ENCODE measurements around the gene CSTF3. TPM values are rescaled to one million over a fixed set of nuclear protein-coding genes. Genes with fewer than 3 reads are reported as not detected.
"Not testable (repeated sequence)": the region's sequence is repeated elsewhere in the genome, so short reads cannot be mapped to it uniquely, and the experiment has no call there.

The CSTF3 gene
- total and polyA plus RNA-seq, 2 experiments from 2014 or later = 15.7 to 29.6 TPM

DNA sequence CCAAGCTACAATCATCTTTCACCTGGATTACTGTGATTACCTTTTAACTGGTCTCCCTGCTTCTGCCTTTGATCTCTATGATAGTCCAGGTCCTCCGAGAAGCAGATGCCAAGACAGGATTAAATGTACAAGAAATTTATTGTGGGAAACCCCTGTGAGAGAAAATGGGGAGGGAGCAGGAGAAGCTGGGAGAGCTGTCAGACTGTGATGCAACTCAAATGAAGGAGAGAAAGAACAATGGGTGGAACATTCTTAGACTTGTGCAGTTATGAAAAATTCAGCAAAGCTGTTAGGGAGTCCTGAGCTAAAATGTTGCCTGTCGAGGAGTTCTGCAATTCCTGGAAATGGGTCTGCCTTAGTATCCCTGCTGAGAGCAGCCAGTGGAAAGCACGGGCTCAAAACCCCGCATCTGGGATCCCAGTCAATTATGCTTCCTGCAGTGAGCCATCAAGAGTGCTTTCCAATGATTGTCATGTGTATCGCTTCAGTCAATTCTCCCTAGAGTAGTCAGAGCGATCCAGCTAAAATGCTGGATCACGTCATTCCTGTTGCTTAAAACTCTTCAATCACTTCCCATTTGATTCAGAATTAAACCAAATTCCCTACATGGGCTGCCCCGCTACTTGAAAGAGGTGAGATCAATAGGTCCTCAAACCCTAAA, 16.5 kb upstream of the CSTF3 start:
- Histone ChIP-seq H3K36me3 (ENCODE audit: low read depth) (no peaks in the 10 kb centered on the region), H3K9me2 (ENCODE audit: insufficient read depth) (no peaks in the 10 kb centered on the region), H3K27ac (no peak overlapping the region), H3K9me3 (ENCODE audit: low read depth) (no peaks in the 10 kb centered on the region), H3F3A (ENCODE audit: insufficient read depth) (peaks cover 6% of the 10 kb centered on the region; the same call in 1 of the 2 replicates), H3K4me2 (ENCODE audit: unreplicated experiment) (no peak overlapping the region), H2AFZ (no peak overlapping the region), H4K20me1 (ENCODE audit: insufficient read depth) (no peaks in the 10 kb centered on the region), H3K4me1 (ENCODE audit: insufficient read depth) (0 out of 2 replicates have a peak, but pooled peaks cover 4% of the 10 kb centered on the region), H3K79me2 (ENCODE audit: insufficient read depth) (no peaks in the 10 kb centered on the region), H3K9ac (no peak overlapping the region), H3K27me3 (replicated peaks; ENCODE audit: insufficient read depth) (no peaks in the 10 kb centered on the region), H3K4me3 (no peak overlapping the region)
- 82 to 85% methylated on average over 8 of the region's 8 CpGs for WGBS, 2 experiments (ENCODE audit: low coverage in 1 of 2, low lambda C conversion rate in 2 of 2, missing lambda C conversion rate in 2 of 2)
- in situ Hi-C loops (cut with MboI) = no loop called here
- DNase-seq = no peak
- TF ChIP-seq EZH2phosphoT487 (IDR thresholded peaks at IDR 0.05; ENCODE audit: insufficient read depth, low read depth) (no peak), EZH2 (IDR thresholded peaks at IDR 0.05; ENCODE audit: insufficient read depth, poor library complexity, severe bottlenecking) (no peak)

DNA sequence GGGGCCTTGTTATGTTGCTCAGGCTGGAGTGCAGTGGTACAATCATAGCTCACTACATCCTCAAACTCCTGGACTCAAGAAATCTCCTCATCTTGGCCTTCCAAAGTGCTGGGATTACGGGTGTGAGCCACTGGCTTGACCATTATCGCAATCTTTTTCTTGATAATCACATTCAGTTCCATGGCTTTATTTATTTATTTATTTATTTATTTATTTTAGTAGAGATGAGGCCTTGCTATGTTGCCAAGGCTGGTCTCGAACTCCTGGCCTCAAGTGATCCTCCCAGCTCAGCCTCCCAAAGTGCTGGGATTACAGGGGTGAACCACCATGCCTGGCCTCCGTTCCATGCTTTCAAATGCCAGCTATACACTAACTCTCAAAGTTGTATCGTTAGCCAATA, 15.5 kb upstream of the CSTF3 start:
- in situ Hi-C loops (cut with MboI); H3K9me3 ChIP-seq (ENCODE audit: low read depth); H3K27me3 ChIP-seq (replicated peaks; ENCODE audit: insufficient read depth); H3K36me3 ChIP-seq (ENCODE audit: low read depth); H3K9ac ChIP-seq; H3K9me2 ChIP-seq (ENCODE audit: insufficient read depth); DNase-seq; H4K20me1 ChIP-seq (ENCODE audit: insufficient read depth); H2AFZ ChIP-seq; H3K27ac ChIP-seq; H3F3A ChIP-seq (ENCODE audit: insufficient read depth); H3K4me2 ChIP-seq (ENCODE audit: unreplicated experiment); H3K4me3 ChIP-seq; H3K4me1 ChIP-seq (ENCODE audit: insufficient read depth); H3K79me2 ChIP-seq (ENCODE audit: insufficient read depth): not testable (repeated sequence)
- WGBS, 2 experiments (ENCODE audit: low coverage in 1 of 2, low lambda C conversion rate in 2 of 2, missing lambda C conversion rate in 2 of 2) = 92 to 93% methylated on average over 5 of the region's 5 CpGs

DNA sequence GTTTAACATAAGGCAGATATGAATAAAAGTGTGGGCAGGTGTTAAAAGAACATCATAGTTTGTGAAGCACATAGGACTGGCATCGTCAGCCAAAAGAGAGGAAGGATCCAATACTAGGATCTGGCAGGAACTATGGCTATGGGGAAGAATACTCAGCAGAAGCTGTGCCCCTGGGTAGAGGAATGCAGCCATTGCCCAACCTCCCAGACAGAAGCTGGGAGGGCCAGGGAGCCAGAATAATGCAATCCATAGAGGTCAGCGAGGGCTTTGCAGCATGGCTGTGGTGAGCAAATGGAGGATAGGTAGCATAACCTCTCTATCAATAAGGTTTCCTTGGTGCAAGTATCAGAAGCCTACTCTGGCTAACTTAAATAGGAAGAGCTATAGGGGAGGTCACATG, 11.7 kb upstream of the CSTF3 start:
- Histone ChIP-seq H4K20me1 (ENCODE audit: insufficient read depth) (no peaks in the 10 kb centered on the region), H3K9ac (no peak overlapping the region), H3K36me3 (ENCODE audit: low read depth) (no peaks in the 10 kb centered on the region), H3K9me2 (ENCODE audit: insufficient read depth) (no peaks in the 10 kb centered on the region), H3K9me3 (ENCODE audit: low read depth) (no peaks in the 10 kb centered on the region), H3K4me3 (no peak overlapping the region), H3K4me1 (ENCODE audit: insufficient read depth) (peaks cover 17% of the 10 kb centered on the region), H3F3A (ENCODE audit: insufficient read depth) (peaks cover 10% of the 10 kb centered on the region; the same call in 1 of the 2 replicates), H3K27ac (no peak overlapping the region), H3K79me2 (ENCODE audit: insufficient read depth) (no peaks in the 10 kb centered on the region), H2AFZ (no peak overlapping the region), H3K4me2 (ENCODE audit: unreplicated experiment) (no peak overlapping the region), H3K27me3 (replicated peaks; ENCODE audit: insufficient read depth) (no peaks in the 10 kb centered on the region)
- peak; percentile 57 for DNase-seq
- in situ Hi-C loops (cut with MboI) = no loop called here
- 67 to 82% methylated on average over 2 of the region's 2 CpGs for WGBS, 2 experiments (ENCODE audit: low coverage in 1 of 2, low lambda C conversion rate in 2 of 2, missing lambda C conversion rate in 2 of 2)
- TF ChIP-seq EZH2 (IDR thresholded peaks at IDR 0.05; ENCODE audit: insufficient read depth, poor library complexity, severe bottlenecking) (no peak), EZH2phosphoT487 (IDR thresholded peaks at IDR 0.05; ENCODE audit: insufficient read depth, low read depth) (no peak)

DNA sequence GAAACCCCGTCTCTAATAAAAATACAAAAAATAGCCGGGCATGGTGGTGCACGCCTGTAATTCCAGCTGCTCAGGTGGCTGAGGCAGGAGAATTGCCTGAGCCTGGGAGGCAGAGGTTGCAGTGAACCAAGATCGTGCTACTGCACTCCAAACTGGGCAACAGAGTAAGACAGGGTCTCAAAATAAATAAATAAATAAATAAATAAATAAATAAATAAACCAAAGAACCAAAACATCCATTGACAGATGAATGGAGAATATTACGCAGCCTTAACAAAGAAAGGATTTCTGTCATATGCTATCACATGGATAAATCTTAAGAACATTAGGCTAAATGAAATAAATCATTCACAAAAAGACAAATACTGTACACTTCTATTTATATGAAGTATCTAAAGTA, 11.1 kb upstream of the CSTF3 start:
- Histone ChIP-seq H3K27ac (no peak overlapping the region), H3K36me3 (ENCODE audit: low read depth) (no peaks in the 10 kb centered on the region), H3K27me3 (replicated peaks; ENCODE audit: insufficient read depth) (no peaks in the 10 kb centered on the region), H3K4me1 (ENCODE audit: insufficient read depth) (peaks cover 19% of the 10 kb centered on the region), H3K9ac (no peak overlapping the region), H4K20me1 (ENCODE audit: insufficient read depth) (no peaks in the 10 kb centered on the region), H3K79me2 (ENCODE audit: insufficient read depth) (no peaks in the 10 kb centered on the region), H3K4me3 (no peak overlapping the region), H2AFZ (no peak overlapping the region), H3F3A (ENCODE audit: insufficient read depth) (peaks cover 15% of the 10 kb centered on the region; the same call in 1 of the 2 replicates), H3K9me3 (ENCODE audit: low read depth) (no peaks in the 10 kb centered on the region), H3K4me2 (ENCODE audit: unreplicated experiment) (no peak overlapping the region), H3K9me2 (ENCODE audit: insufficient read depth) (no peaks in the 10 kb centered on the region)
- in situ Hi-C loops (cut with MboI) = no loop called here
- 91 to 97% methylated on average over 5 of the region's 5 CpGs for WGBS, 2 experiments (ENCODE audit: low coverage in 1 of 2, low lambda C conversion rate in 2 of 2, missing lambda C conversion rate in 2 of 2)
- TF ChIP-seq EZH2 (IDR thresholded peaks at IDR 0.05; ENCODE audit: insufficient read depth, poor library complexity, severe bottlenecking) = no peak
- TF ChIP-seq EZH2phosphoT487 (IDR thresholded peaks at IDR 0.05; ENCODE audit: insufficient read depth, low read depth) = no peak
- no peak for DNase-seq

DNA sequence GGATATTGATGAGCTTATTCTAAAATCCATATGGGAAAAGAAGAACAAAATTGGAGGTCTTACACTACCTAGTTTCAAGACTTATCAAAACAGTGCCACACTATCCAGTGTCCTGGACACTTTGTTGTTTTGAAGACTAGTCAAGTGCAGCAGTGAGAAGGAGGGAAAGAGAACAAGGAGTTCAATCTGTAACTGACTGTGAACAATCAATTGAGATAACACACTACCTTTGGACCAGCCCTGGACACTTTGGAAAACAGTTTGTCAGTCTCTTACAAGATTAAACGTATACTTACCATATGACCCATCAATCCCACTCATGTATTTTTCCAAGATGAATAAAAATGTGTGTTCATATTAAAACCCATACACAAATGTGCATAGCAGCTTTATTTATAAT, 10.0 kb upstream of the CSTF3 start:
- no peak for DNase-seq
- no peak for TF ChIP-seq EZH2phosphoT487 (IDR thresholded peaks at IDR 0.05; ENCODE audit: insufficient read depth, low read depth)
- no peak for TF ChIP-seq EZH2 (IDR thresholded peaks at IDR 0.05; ENCODE audit: insufficient read depth, poor library complexity, severe bottlenecking)
- Histone ChIP-seq H3K27ac (no peak overlapping the region), H3K4me3 (no peak overlapping the region), H3K4me1 (ENCODE audit: insufficient read depth) (peaks cover 30% of the 10 kb centered on the region), H3K4me2 (ENCODE audit: unreplicated experiment) (no peak overlapping the region), H3K9me2 (ENCODE audit: insufficient read depth) (no peaks in the 10 kb centered on the region), H3K79me2 (ENCODE audit: insufficient read depth) (no peaks in the 10 kb centered on the region), H3F3A (ENCODE audit: insufficient read depth) (peaks cover 22% of the 10 kb centered on the region; the same call in 1 of the 2 replicates), H3K9ac (no peak overlapping the region), H3K9me3 (ENCODE audit: low read depth) (no peaks in the 10 kb centered on the region), H4K20me1 (ENCODE audit: insufficient read depth) (no peaks in the 10 kb centered on the region), H3K36me3 (ENCODE audit: low read depth) (no peaks in the 10 kb centered on the region), H2AFZ (no peak overlapping the region), H3K27me3 (replicated peaks; ENCODE audit: insufficient read depth) (no peaks in the 10 kb centered on the region)
- in situ Hi-C loops (cut with MboI) = no loop called here
- WGBS, 2 experiments (ENCODE audit: low coverage in 1 of 2, low lambda C conversion rate in 2 of 2, missing lambda C conversion rate in 2 of 2) = 54 to 62% methylated on average over 1 of the region's 1 CpG

All from GM23248 (cell line).